Stimulated activated CD4-positive, alpha-beta T cell treated with anti-CD3 and anti-CD28 coated beads, Interleukin-15, amount 100 ng/mL, for 1 hour (primary cell): Measurements from ENCODE around the gene SLX4IP.
"Not testable (repeated sequence)": the region's sequence is repeated elsewhere in the genome, so short reads cannot be mapped to it uniquely, and the experiment has no call there.

Experiments used
- DNase-seq, 2 donors: peaks; one replicate each; pipeline ENCODE4 v3.0.0-alpha.2; 2020; ENCODE audit warnings: low read depth in 1 of 2, low spot score in 1 of 2

Gene SLX4IP

GRCh38 chr20:10595985-10596384 lies 160.9 kb downstream of the SLX4IP start:
- no peak for DNase-seq

GRCh38 chr20:10596710-10597121 lies 161.6 kb downstream of the SLX4IP start:
- no peak for DNase-seq

DNA sequence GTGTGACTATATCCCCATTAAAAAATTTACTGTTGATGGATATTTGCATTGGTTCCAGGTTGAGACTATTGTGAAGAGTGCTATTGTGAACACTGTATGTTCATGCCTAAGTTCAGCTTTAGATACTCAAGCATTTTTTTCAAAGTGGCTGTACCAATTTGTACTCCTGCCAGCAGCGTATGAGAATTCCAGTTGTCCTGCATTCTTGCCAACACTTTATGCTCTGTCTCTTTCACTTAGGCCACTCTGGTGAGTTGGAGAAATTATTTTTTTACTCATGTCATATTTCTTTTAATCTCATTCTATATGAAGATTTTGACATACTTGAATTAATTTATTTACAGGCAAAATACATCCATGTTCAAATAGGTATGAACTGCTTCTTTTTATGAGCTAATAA lies 162.5 kb downstream of the SLX4IP start:
- no peak for DNase-seq

GRCh38 chr20:10602221-10602871 lies 167.2 kb downstream of the SLX4IP start:
- no peak for DNase-seq

DNA sequence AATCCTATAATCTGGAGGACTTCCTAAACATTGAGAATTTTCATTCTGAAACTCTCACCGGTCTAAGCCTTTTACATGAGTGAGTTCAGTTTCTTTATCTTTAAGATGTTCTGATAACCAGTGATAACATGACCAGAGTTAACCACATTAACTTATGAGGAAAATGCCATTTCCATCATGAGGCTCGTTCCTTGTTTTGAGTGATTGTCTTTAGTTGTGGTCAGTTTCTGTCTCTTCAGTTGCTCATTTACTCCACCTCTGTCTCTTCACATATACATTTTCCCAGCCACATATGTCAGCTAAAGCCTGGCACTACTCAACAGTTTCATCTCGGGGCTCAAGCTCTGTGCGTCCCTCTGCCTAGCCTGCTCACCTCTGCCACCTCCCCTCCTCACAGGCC lies 168.3 kb downstream of the SLX4IP start:
- DNase-seq = no peak

DNA sequence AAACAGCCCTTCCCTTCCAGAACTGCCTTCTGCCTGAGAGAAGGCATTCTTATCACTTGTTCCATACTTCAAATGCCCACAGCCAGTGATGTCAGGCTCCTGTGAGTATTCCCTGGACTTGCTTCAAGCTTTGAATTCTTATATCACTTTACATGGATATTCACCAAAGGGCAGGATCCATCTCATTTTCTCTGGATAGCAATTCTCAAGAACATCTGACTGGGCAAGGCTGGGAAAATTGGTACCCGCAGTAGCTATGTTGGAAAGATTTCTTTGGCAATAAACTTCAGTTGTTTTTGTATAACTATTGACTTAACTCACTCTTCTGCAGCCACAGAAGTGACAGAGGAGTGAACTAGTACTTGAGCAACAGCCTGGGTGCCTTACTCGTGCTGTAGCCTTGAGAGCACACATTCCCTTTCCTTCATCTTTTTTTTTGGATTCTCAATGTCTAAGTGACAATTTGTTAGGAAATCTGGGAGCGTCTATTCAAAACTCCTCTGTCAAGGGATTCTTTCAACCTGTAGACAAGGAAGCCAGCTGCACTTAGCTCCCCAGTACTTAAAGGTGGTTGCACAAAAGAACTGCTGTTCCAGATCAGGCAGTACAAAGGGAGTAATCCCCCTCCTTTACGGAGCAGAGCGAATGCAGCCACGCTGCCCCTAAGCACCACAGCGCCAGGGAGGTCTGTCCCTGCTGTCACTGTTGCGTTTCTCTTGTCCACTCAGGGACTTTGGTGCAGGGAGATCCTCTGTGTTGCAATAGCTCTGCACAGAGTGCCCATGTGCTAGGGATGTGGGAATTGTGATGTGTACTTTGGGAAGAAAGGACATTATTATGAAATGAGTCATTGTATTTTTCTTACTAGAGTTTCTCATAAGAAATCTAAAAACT lies 169.1 kb downstream of the SLX4IP start:
- no peak for DNase-seq

GRCh38 chr20:10604865-10605440 lies 169.8 kb downstream of the SLX4IP start:
- no peak for DNase-seq

GRCh38 chr20:10605547-10606195 lies 170.6 kb downstream of the SLX4IP start:
- DNase-seq = no peak

- DNase-seq = no peak
These were observed 174.2 kb downstream of the SLX4IP start for GRCh38 chr20:10609276-10609675.

DNA sequence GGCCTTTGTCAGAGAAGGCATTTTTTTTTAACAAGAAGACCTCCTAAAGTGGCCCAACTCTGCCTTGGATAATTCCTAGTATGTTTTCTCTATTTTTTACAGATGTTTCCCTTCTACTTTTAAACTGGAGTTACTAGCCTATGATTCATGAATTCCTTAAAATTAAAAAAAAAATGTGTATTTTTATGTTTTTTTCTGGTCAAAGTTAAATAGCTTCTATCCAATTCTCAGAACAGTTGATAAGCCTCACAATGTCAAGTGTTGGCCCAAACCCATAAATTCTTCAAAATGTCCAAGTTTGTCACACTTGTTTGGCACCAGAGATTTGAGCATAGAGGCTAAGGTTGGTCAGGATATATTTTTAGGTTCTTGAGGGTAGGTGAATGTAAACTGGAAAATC lies 174.7 kb downstream of the SLX4IP start:
- DNase-seq = no peak

GRCh38 chr20:10610251-10610650 lies 175.1 kb downstream of the SLX4IP start:
- no peak for DNase-seq

DNA sequence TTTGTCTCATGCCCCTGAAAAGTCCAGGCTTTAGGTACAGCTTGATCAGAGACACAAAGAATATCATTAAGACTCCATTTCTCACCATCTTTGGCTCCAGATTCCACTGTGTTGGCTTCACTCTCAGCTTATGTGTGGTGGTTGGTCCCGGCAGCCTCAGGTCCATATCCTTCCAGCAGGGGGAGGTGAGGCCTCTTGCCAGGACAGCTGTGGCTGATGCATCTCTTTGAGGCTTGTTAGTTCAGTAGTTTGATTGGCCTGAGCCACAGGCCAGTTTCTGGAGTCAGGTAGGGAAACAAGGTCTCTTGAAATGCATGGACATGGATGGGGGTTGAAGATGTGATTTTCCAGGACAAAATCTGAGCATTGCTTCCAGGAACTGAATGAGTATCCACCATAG lies 176.3 kb downstream of the SLX4IP start:
- DNase-seq = no peak

DNA sequence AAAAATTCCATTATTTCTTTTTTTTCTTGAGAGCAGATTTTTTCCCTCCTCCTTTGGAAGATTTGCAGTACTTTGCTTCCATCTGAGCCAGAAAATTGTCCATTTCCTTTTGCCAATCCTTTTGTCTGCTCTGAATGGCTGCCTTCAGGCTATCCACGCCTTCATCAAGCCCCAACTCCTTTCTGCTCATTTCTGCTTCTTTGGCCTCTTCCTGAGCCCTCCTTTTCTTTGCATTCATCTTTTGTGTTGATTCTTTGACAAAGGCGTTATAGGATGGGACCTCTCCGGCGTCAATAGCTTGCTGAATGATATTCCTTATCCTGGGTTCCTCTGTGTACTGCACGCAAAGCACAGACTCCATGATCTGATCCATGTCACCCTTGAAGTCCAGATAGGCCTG lies 178.3 kb downstream of the SLX4IP start:
- DNase-seq = not testable (repeated sequence)

DNA sequence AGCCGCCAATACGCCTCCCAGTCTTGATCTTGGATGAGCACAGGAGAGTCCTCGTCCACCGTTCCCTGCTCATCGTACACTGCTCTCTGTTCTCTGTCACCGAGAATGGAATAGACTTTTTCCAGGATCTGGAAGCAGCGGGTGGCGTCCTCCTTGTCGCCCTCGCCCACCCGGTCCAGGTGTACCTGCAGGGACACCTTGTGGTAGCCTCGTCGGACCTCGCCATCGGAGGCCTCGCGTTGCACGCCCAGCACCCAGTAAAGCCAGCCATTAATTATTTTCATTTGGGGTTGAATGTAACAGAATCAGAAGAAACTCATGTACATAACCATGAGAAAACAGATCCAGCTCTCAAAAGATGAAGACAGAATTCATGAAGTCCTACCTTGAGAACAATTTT lies 178.8 kb downstream of the SLX4IP start:
- no peak for DNase-seq

DNA sequence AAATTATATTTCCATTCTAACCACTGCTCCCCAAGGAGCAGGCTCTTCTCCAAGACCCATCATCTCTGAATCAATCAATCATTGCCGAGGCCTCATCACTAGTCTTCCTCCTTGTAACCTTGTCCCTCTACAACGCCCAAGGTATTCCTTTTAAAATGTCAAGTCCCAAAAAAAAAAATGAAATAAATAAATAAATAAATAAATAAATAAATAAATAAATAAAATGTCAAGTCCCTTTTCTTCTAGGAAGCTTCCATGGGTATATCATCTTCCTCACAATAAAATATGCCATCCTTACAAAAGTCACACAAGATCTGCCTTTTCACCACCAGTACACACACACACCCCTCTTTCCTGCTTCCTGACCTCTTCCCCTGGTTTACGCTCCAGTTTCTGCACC lies 181.1 kb downstream of the SLX4IP start:
- DNase-seq = no peak

- not testable (repeated sequence) for DNase-seq
These were observed 182.5 kb downstream of the SLX4IP start for GRCh38 chr20:10617549-10618133.

GRCh38 chr20:10618611-10619245 lies 183.6 kb downstream of the SLX4IP start:
- no peak for DNase-seq

DNA sequence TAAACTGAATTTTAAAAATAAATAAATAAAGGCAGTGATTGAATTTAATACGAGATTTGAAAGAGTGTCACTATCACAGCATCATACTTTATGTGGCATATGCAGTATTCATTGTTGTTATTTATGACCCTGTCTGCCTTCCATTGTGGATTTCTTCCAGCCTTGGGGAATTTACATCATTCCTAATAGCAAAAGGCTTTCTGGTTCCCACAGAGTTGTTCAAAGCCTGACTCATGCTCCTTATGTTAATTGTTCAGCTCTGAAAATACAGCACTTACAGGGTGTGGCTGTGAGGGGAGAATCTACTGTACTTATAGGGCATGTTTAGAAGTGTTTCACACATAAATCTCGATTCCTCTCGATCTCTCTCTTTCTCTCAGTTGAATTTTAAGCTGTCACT lies 184.3 kb downstream of the SLX4IP start:
- no peak for DNase-seq

- DNase-seq = no peak
These were observed 186.0 kb downstream of the SLX4IP start for GRCh38 chr20:10621149-10621548.

DNA sequence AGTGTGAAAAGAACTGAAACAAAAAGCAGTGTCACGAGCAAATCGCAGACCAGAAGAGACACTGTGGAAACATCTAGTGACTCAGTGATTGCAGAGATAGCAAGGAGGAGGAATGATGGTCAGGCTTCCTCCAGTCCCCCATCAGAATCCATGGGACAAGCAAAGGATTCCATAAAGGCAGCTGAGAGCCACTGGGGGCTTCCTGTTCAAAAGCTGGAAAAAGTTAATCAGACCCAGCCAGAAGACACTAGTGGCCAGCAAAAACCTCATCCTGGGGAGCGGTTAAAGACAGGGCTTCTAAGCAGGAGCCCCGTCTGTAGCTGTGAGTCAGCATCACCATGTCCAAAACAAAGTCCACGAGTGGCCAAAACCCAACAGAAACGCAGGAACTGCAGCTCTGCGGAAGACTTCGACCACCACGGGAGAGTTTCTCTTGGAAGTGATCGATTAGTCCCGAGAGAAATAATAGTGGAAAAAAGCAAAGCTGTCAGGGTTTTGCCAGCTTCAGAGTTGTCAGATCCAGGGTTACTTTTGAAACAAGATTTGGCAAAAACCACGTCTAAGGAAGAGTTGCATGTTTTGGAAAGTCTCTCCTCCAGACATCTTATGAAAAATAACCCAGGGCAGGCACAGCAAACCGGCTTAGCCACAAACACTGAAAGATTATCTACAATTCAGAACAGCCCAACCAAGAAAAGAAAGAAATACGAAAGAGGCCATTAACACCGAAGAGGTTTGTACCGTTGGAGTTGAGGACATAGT lies 187.7 kb downstream of the SLX4IP start:
- no peak for DNase-seq
